Measurements from ENCODE around the gene LRMDA.

The LRMDA gene

GRCh38 chr10:76540786-76541185 is 1109.4 kb downstream of the LRMDA start:
- no peak for ATAC-seq (ENCODE audit: insufficient read depth, low read depth)
- H3K27me3 ChIP-seq (ENCODE audit: insufficient read depth, low read length, poor library complexity) = no peaks in the 10 kb centered on the region
- no peak for DNase-seq
- no peak overlapping the region for H3K9ac ChIP-seq (ENCODE audit: low read depth, low read length)
- H3K27ac ChIP-seq (ENCODE audit: low read length) = no peak overlapping the region
- TF ChIP-seq CTCF (IDR thresholded peaks at IDR 0.05; ENCODE audit: borderline replicate concordance, extremely low read depth, low read length, poor library complexity, severe bottlenecking) (no peak), EZH2 (IDR thresholded peaks at IDR 0.05; ENCODE audit: borderline replicate concordance, low read depth, low read length, severe bottlenecking) (no peak)
- no peaks in the 10 kb centered on the region for H4K20me1 ChIP-seq (ENCODE audit: insufficient read depth, low read length)
- no peaks in the 10 kb centered on the region for H3K9me3 ChIP-seq (ENCODE audit: insufficient read depth, low read length, severe bottlenecking)
- no peaks in the 10 kb centered on the region for H3K4me1 ChIP-seq (ENCODE audit: insufficient read depth, low read length)
- no peak overlapping the region for H2AFZ ChIP-seq (ENCODE audit: low read depth, low read length)
- H3K4me3 ChIP-seq (ENCODE audit: low read depth in 1 of 2, low read length in 2 of 2) = no peak overlapping the region
- no peaks in the 10 kb centered on the region for H3K36me3 ChIP-seq (ENCODE audit: insufficient read depth, low read length)
- H3K79me2 ChIP-seq (ENCODE audit: insufficient read depth, low read length) = no peaks in the 10 kb centered on the region
- no peak overlapping the region for H3K4me2 ChIP-seq (ENCODE audit: insufficient read depth, low read length)

- Histone ChIP-seq H3K36me3 (ENCODE audit: insufficient read depth, low read length) (no peaks in the 10 kb centered on the region), H3K9me3 (ENCODE audit: insufficient read depth, low read length, severe bottlenecking) (no peaks in the 10 kb centered on the region), H3K4me1 (ENCODE audit: insufficient read depth, low read length) (no peaks in the 10 kb centered on the region), H3K4me2 (ENCODE audit: insufficient read depth, low read length) (no peak overlapping the region), H4K20me1 (ENCODE audit: insufficient read depth, low read length) (no peaks in the 10 kb centered on the region), H3K4me3 (ENCODE audit: low read depth in 1 of 2, low read length in 2 of 2) (no peak overlapping the region), H3K9ac (ENCODE audit: low read depth, low read length) (no peak overlapping the region), H3K27me3 (ENCODE audit: insufficient read depth, low read length, poor library complexity) (no peaks in the 10 kb centered on the region), H3K79me2 (ENCODE audit: insufficient read depth, low read length) (no peaks in the 10 kb centered on the region), H3K27ac (ENCODE audit: low read length) (no peak overlapping the region), H2AFZ (ENCODE audit: low read depth, low read length) (no peak overlapping the region)
- DNase-seq (no peak), ATAC-seq (ENCODE audit: insufficient read depth, low read depth) (no peak)
- TF ChIP-seq EZH2 (IDR thresholded peaks at IDR 0.05; ENCODE audit: borderline replicate concordance, low read depth, low read length, severe bottlenecking) (no peak), CTCF (IDR thresholded peaks at IDR 0.05; ENCODE audit: borderline replicate concordance, extremely low read depth, low read length, poor library complexity, severe bottlenecking) (no peak)
Observed at GRCh38 chr10:76541852-76542251, 1110.4 kb downstream of the LRMDA start.

GRCh38 chr10:76542307-76542930 is 1111.0 kb downstream of the LRMDA start:
- no peaks in the 10 kb centered on the region for H3K4me1 ChIP-seq (ENCODE audit: insufficient read depth, low read length)

More at GRCh38 chr10:76542307-76542930, 1111.0 kb downstream of the LRMDA start:
- no peaks in the 10 kb centered on the region for H3K9me3 ChIP-seq (ENCODE audit: insufficient read depth, low read length, severe bottlenecking)
- no peak overlapping the region for H3K4me2 ChIP-seq (ENCODE audit: insufficient read depth, low read length)
- no peak overlapping the region for H3K27ac ChIP-seq (ENCODE audit: low read length)
- no peaks in the 10 kb centered on the region for H3K36me3 ChIP-seq (ENCODE audit: insufficient read depth, low read length)
- no peaks in the 10 kb centered on the region for H3K79me2 ChIP-seq (ENCODE audit: insufficient read depth, low read length)
- ATAC-seq (ENCODE audit: insufficient read depth, low read depth) (no peak), DNase-seq (no peak)
- no peak overlapping the region for H3K4me3 ChIP-seq (ENCODE audit: low read depth in 1 of 2, low read length in 2 of 2)
- H2AFZ ChIP-seq (ENCODE audit: low read depth, low read length) = no peak overlapping the region
- no peaks in the 10 kb centered on the region for H4K20me1 ChIP-seq (ENCODE audit: insufficient read depth, low read length)
- no peak for TF ChIP-seq CTCF (IDR thresholded peaks at IDR 0.05; ENCODE audit: borderline replicate concordance, extremely low read depth, low read length, poor library complexity, severe bottlenecking)
- no peak for TF ChIP-seq EZH2 (IDR thresholded peaks at IDR 0.05; ENCODE audit: borderline replicate concordance, low read depth, low read length, severe bottlenecking)
- no peaks in the 10 kb centered on the region for H3K27me3 ChIP-seq (ENCODE audit: insufficient read depth, low read length, poor library complexity)
- H3K9ac ChIP-seq (ENCODE audit: low read depth, low read length) = no peak overlapping the region

Measured in DND-41 (cell line).